HG02870 (cell line): ENCODE data around the gene CORO2A.
"Not testable (repeated sequence)": the region's sequence is repeated elsewhere in the genome, so short reads cannot be mapped to it uniquely, and the experiment has no call there.

Experiments used
- ATAC-seq: cut with Tn5 transposase; IDR thresholded peaks from one replicate; pipeline ENCODE4 v1.9.1; 2021; ENCODE audit warnings: mild to moderate bottlenecking, moderate library complexity; ENCODE audit not compliant: unreplicated experiment

The CORO2A gene

DNA sequence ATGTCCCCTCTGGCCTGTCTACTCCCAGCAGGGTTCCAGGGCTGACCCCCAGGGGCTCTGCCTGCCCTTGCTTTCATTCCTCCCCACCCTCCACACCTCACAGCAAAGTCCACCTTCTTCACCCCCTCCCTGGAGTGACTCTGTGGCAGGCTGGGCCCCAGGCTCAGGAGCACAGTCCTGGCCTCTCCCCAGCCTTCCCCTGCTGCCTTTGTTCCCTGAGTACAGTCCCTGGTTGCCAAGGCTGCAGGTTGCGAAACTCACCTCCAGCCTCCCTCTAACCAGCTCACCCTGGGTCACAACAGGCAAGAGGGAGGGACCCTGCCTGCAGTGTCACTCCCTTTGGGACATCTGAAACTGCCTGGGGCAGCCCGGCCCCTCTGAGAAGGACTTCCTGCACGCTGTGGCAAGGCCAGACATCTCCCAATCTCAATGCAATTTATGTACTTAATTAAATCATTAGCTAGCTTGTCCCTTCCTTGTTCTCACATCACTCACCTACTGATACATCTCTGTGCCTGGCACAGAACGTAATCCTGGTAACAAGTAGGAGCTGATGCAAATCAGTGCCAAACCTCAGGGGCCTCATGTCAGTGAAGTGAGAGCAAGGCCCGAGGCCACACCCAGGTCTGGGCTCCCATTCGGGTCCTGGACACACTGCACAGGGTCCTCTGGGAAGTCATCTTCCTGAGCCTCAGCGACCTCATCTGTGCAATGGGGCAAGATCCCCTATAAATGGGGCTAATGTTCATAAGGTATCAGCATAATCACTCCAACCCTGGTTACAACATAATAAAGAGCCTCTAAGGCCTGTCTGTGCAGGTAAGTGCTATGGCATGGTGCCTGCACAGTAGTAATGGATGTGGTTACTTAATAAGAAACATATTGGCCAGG lies 46.1 kb downstream of the CORO2A start:
- no peak for ATAC-seq

DNA sequence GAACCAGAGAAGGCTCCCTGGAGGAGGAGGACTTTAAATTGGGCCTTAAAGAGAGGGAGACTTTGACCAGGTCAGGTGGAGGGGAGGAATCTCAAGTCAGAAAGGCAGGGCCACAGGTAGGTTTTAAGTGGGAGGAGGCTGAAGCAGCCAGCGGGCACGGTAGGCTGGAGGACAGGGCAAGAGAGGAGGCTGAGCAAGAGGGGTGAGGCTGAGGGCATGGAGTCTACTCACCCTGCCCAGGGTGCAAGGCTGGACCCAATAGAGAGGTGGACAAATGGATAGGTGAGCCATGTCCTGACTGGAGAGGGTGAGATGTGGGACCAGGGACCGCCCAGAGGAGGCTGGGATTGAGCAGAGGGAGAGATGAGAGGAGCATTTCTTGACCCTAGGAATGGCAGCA lies 47.8 kb downstream of the CORO2A start:
- ATAC-seq: no peak

DNA sequence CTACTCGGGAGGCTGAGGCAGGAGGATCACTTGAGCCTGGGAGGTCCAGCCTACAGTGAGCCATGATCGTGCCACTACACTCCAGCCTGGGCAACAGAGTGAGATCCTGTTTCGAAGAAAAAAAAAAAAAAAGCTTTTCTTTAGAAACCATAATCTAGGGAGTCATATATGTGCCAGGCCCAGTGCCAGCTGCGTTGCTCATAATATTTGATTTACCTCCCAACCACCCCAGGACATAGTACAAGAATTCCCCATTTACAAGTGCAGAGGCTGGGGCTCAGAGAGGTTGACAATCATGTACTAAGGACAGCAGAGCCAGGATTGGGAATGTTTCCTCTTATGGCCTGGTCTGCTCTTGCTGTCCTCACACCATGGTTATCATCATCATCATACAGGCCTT lies 48.4 kb downstream of the CORO2A start:
- no peak for ATAC-seq

DNA sequence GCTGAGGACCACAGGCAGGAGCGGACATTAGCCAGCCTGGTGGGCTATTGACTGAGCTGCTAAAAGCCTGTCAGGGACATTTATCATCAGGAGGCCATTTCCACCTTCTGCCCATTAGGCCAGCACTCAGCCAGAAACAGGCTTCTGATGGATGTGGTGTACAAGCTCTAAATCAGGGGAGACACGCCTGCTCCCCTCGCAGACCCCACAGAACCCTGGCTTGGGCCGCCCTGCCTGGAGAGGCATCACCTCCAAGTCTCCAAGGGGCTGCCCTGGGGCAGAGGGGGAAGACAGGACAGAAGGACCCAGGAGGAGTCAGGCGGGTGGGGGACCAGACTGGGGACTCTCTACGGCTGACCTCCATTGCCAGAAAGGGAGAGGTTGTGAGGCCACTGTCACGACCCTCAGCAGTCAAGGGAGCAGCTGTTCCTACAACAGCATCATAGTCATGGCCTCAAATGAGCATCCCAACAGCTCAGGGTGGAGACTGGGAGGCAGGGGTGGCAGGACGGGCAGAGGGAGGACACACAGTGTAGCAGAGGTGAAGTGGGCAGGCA lies 49.4 kb downstream of the CORO2A start:
- no peak for ATAC-seq

DNA sequence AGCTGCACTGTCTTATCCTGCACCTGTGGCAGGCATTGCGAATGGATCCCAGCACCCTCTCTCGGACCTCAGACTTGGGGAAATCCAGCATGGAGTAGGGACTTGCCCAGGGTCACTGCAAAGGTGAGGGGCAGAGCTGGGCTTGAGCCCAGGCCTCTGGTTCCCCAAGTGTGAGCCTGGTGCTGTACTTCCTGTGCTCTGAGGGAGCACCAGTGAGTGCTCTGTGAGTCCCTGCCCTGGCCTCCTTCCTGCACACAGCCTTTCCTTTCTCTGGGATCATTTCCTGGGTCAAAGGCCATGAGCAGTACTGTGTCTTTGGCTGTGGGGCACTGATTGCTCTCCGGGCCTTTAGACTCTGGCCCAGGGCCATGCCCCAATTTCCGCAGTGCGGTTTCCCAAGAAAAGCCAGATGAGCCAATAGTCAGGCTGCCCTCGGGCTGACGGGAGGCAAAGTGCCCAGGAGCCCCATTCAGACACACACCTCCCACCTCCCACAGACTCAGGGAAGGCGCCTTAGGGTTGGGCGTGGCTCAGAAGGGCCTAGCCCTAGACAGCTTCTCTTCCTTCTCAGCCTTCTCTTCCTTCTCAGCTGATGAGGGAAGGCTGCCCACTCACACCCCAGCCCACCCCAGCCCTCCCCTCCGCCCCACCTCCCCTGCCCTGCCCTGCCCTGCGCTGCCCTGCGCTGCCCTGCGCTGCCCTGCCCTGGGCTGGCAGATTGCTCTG lies 50.1 kb downstream of the CORO2A start:
- no peak for ATAC-seq

DNA sequence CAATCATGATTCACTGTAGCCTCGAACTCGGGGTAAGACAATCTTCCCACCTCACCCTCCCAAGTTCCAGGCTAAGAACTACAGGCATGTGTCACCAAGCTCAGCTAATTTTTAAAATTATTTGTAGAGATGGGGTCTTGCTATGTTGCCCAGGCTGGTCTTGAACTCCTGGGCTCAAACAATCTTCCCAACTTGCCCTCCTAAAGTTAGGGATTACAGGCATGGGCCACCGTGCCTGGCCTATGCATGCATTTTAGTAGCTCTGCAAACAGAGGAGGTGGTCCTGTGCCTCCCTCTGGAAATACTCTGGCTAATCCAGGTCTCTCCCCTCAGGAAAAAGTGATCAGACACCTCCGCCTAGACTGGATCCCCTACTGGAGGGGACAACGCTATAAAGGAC lies 51.9 kb downstream of the CORO2A start:
- no peak for ATAC-seq

DNA sequence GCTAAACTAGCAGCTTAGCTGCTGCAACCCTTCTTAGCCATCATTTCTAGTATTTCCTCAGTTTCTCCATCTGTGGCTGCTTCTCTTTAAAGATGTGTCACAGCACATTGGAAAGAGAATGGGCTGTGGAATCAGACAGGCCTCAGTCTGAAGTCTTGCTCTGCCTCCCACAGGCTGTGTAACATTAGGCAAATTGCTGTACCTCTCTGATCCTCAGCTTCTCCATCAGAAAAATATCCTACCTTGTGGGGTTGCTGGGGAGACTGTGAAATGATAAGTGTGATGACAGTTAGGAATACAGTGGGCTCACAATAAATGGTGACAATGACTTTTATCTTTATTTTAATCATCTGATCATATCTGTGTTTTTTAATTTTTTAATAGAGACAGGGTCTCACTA lies 55.9 kb downstream of the CORO2A start:
- ATAC-seq: no peak

DNA sequence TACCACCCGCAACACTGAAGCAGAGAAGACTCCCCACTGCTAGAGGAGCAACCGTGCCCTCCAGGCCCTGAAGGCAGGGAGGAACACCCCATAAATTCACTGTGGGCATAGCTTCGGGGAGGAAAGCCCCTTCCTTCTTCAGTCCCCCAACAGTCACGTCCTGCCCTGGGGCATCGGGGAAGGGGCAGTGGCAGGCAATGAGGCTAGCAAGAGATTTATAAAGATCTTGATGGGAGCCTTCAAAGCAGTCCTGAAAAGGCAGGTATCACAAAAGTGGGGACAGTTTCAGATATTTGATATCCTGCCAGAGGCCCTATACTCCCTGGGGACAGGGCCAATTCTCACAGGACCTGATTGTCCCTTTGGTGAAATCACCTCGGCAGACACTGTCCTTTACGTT lies 56.5 kb downstream of the CORO2A start:
- ATAC-seq: no peak

DNA sequence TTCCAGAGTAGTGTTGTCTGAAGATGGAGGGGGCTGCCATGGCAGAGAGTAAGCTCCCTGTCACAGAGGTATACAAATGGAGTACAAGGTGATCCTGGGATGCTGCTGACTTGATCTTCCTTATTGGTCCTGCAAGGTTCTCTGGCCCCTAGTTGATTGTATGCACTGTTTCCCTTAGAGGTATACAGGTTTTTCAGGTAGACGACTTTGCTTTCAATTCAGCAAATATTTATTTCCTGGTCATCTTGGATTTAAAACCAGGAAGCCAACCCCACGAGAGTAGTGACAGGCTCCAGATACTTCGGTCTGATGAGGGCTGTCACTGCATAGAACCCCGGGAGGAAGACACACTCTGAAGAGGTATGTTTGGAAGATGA lies 56.9 kb downstream of the CORO2A start:
- ATAC-seq: no peak

DNA sequence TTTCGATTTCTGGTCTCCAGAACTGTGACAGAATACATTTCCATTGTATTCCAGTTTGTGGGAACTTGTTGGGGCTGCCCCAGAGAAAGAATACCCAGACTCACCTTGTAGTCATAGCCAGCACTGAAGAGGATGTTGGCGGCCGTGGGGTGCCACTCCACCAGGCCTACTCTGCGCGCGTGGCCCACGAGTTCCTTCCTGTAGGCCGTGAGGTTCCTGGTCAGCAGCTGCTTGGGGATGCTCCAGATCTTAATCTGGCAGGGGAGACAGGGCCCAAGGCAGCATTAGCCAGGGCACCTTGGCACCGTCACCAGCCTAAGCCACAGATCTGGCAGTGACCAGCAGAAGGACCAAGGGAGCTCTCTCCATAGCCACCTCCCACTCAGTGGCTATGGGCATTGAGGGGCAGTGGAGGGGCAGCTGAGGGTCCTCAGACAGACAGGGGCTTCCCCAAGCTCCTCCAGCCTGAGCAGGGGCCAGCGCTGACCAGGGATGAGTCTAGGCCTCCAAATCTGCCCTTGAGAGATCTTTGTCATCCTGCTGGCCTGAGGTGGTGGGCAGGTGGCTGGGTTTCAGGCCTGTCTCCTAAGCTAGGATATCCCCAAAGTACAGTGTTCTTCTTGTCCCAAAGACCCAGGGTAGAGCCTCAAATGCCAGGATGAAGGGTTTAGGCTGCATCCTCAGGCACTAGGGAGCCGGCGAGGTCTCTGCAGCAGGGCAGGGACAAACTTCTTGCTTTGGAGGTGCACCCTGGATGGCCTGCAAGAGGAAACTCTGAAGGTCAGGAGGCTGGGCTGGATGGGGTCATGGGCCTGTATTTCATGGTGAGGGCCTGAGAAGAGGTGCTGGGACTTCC lies 57.5 kb downstream of the CORO2A start:
- ATAC-seq: no peak

DNA sequence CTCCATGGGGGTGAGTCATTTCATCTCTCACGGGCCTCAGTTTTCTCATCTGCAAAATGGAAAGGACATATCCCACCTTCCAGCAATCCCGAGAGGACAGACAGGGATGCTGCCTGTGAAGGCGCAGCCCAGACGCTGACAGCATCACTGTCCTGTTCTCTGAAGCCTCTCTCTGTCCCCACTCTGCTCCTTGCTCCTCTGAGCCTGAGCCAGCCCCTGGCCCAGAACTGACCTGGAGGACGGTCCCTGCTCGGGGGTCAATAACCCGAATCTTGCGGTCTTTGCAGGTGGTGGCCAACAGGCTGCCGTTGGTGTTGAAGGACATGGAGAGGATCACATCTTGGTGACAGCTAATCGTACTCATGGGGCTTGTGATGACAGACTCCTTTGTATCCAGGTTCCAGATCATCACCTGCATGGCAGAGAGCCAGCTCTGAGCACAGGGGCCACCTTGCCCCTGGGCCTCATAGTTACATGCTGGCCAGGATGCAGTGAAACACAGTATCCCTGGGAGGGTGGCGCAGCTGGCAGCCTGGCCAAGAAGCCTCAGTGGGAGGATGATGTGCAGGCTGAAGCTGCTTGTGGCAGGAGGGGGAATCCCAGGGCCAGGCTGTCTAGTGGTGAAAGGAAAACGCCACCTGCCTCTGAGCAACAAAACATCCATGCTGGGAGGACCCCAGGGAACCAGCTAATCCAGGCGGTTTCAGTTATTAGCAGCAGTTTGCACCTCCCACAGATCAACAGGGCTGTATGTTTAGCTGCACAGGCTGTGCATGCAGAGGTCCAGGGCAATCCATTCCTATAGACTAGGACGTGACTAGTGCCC lies 59.4 kb downstream of the CORO2A start:
- no peak for ATAC-seq

DNA sequence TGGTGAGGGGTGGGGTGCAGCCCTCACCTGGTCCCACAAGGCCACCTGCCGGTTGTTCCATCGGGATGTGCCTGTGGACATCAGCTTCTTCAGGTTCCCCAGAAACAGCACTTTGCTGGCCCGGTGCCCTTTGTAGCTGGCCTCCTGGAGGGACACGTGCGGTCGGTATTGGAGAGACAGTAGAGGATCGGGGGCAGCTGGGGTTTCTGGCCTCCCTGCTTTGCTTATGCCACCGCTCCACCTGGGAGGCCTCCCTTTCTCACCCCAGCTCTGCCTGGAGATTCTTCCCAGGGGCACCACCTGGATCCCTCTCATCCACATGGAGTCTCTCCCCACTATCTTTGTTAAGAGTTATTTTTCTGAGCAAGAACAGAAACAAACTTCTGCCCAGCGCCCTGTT lies 60.3 kb downstream of the CORO2A start:
- ATAC-seq: no peak

DNA sequence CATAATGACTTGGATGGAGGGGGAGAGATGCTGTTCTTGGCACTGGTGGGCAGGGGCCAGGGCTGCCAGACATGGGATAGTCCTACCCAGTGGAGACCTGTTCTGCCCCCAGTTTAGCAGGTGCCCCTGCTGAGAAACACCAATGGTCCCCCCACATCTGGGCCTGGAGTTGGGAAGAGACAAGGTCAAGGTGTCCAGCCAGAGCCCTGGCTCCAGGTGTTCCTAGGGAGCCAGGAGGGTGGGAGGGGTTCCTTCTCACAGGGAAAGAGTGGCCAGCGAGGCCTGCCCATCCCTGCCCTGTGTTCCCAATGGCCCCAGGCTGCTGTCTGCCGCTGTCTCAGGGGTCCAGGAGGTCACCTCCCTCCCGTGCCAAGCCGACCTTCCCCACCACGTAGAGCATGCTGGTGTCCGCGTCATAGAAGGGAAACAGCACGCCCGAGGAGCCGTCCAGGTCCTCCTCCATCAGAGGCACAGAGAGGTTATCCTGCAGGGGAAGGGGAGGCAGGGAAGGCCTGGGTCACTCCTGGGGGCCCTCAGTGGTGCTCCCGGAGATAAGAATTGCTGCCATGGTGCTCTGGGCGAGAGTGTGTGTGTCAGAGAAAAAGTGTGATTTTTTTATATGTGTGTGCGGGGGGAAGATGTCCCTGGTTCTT lies 61.7 kb downstream of the CORO2A start:
- ATAC-seq: no peak

DNA sequence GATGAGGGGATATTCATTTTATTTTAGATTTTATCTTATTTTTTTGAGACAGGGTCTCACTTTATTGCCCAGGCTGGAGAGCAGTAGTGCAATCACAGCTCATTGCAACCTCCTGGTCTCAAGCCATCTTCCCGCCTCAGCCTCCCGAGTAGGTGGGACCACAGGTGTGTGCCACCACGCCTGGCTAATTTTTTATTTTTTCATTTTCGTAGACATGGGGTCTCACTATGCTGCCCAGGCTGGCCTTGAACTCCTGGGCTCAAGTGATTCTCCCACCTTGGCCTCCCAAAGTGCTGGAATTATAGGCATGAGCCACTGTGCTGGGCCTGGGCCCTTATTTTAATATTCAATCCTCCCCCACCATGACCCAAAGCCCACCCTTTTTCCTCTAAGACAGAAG lies 62.4 kb downstream of the CORO2A start:
- not testable (repeated sequence) for ATAC-seq

DNA sequence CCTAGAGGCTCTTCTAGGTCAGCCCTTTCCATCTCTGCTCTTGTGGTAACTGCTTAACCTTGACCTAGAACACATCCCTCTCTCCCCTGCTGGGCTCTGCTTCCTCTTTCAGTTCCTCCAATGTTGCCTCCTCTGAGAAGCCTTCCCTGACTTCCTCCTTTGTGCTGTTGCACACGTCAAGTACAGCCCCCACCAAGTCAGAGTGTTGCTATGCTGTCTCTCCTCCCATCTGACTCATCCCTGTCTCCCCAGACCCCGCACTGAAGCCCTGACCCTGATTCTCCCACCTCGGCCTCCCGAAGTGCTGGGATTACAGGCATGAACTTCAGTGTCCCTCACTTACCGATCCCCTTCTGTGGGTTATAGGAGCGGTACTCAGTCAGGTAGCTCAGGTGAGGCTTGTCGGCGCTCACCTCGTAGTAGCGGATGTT lies 63.0 kb downstream of the CORO2A start:
- ATAC-seq: peak; percentile 81

DNA sequence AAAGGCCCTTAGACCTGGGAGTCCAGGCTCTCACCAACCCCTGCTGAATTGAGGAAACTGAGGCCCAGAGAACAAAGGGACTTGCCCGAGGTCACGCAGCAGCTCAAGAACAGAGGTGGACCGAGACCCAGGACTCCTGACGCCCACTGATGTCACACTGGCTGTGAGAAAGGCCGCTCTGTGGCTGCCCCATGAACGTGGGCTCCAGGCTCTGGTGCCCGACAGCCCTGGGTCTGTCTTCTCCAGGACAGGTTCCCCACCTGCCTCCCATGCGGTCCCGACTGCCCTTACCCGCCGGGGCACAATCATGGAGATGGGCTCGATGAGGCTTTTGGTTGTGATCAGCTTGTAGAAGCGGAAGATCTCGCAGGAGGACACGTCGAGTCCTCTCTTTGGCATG lies 64.1 kb downstream of the CORO2A start:
- ATAC-seq: no peak

DNA sequence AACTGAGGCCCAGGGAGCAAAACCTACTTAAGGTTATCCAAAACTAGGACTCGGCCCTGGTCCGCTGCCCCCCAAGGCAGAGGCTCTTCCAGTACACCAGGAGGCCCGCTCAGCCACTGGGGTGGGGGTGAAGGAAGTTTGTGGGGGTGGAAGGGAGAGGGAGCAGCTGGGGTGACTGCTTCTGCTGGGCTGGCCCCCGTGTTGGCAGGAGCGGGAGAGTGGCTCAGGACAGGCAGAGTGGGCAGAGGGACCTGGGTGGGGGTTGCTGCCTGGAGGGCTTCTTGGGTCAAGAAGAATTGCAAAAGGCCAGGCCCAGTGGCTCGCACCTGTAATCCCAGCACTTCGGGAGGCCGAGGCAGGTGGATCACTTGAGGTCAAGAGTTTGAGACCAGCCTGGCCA lies 65.2 kb downstream of the CORO2A start:
- no peak for ATAC-seq

DNA sequence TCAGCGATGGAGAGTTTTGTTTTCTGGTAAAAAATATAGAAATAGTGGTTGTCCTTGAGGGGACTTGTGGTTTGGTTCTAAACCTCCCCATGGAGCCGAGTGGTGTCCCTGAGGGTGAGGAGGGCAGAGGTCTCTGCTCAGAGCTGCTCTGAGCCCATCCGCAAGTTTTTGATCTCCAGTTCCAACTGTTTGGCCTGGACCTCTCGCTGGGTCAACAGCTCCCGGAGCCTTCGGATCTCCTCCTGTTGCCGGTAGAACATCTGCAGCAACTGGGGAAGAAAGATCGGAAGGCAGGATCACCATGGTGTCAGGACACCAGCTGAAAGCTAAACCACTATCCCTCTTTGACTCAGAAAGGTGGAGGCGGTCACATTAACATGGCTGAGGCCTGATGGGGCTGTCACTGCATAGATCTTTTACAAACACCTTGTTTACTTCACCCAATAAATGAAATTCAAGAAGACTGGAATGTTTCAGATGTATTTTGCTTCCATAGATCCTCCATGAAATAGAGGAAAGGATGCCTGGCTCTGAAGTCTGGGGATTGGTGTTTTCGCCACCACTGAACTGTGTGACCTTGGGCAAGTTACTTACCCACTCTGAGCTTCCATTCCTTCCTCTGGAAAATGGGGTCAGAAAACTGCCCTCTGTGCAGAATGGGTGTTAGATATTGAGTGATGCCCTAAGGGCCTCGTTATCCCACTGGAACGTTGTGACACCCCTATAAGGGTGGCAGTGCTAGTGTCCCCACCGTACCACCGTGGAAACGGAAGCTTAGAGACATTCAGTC lies 67.6 kb downstream of the CORO2A start:
- ATAC-seq: no peak

DNA sequence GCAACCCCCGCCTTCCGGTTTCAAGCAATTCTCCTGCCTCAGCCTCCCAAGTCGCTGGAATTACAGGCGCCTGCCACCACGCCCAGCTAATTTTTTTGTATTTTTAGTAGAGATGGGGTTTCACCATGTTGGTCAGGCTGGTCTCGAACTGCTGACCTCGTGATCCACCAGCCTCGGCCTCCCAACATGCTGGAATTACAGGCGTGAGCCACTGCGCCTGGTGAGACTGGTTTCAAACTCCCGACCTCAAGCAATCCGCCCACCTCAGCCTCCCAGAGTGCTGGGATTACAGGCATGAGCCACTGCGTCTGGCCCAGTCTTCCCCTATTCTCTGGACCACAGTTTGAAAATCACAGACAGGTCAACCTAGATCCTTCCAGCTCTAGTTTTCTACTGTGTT lies 68.3 kb downstream of the CORO2A start:
- ATAC-seq: not testable (repeated sequence)
